ENCODE data around the gene USP17L22.
"Not testable (repeated sequence)": the region's sequence is repeated elsewhere in the genome, so short reads cannot be mapped to it uniquely, and the experiment has no call there.

Gene USP17L22

GRCh38 chr4:9267319-9267718 lies at the start of gene USP17L22:
USP17L22 (plus strand) TSS chr4:9267619; CDS start chr4:9267619, 0 bp downstream.
- not testable (repeated sequence) for DNase-seq

GRCh38 chr4:9219852-9220251 lies 47.6 kb upstream of the USP17L22 start, which contains the start of gene USP17L12:
USP17L12 (plus strand) TSS chr4:9220152; CDS start chr4:9220152, 0 bp downstream.
- not testable (repeated sequence) for DNase-seq

GRCh38 chr4:9224596-9224995 lies 42.8 kb upstream of the USP17L22 start, which contains the start of gene USP17L13:
USP17L13 (plus strand) TSS chr4:9224896; CDS start chr4:9224896, 0 bp downstream.
- DNase-seq, result not testable (repeated sequence)

GRCh38 chr4:9230249-9230648 lies 37.2 kb upstream of the USP17L22 start:
- DNase-seq, result not testable (repeated sequence)

GRCh38 chr4:9234085-9234484 lies 33.3 kb upstream of the USP17L22 start, which contains the start of gene USP17L15:
USP17L15 (plus strand) TSS chr4:9234385; CDS start chr4:9234385, 0 bp downstream.
- not testable (repeated sequence) for DNase-seq

- not testable (repeated sequence) for DNase-seq
These were observed 29.0 kb upstream of the USP17L22 start for GRCh38 chr4:9238461-9238860.

GRCh38 chr4:9243579-9243978 lies 23.8 kb upstream of the USP17L22 start, which contains the start of gene USP17L17:
USP17L17 (plus strand) TSS chr4:9243879; CDS start chr4:9243879, 0 bp downstream.
- DNase-seq, result not testable (repeated sequence)

GRCh38 chr4:9247953-9248680 lies 19.3 kb upstream of the USP17L22 start, which contains the start of gene USP17L18:
USP17L18 (plus strand) TSS chr4:9248630; CDS start chr4:9248630, 0 bp downstream.
- not testable (repeated sequence) for DNase-seq

- DNase-seq, result not testable (repeated sequence)
These were observed 14.3 kb upstream of the USP17L22 start, which contains the start of gene USP17L19 for GRCh38 chr4:9253078-9253477. USP17L19 (plus strand) TSS chr4:9253378; CDS start chr4:9253378, 0 bp downstream.

GRCh38 chr4:9257824-9258223 lies 9.6 kb upstream of the USP17L22 start, which contains the start of gene USP17L20:
USP17L20 (plus strand) TSS chr4:9258124; CDS start chr4:9258124, 0 bp downstream.
- DNase-seq, result not testable (repeated sequence)

GRCh38 chr4:9262572-9262971 lies 4.8 kb upstream of the USP17L22 start, which contains the start of gene USP17L21:
USP17L21 (plus strand) TSS chr4:9262872; CDS start chr4:9262872, 0 bp downstream.
- not testable (repeated sequence) for DNase-seq

- DNase-seq, result not testable (repeated sequence)
These were observed 4.3 kb downstream of the USP17L22 start for GRCh38 chr4:9271719-9272118.

All from NCI-H1694 (cell line).